Measurements from ENCODE around the gene VAPB.
A peak's percentile ranks its signal among the peaks of the same experiment; 100 is the strongest.

Gene VAPB

GRCh38 chr20:58377766-58378401, 11.1 kb upstream of the VAPB start:
- no peak for DNase-seq (ENCODE audit: low read depth, low spot score)

GRCh38 chr20:58378704-58379103, 10.3 kb upstream of the VAPB start:
- no peak for DNase-seq (ENCODE audit: low read depth, low spot score)

DNA sequence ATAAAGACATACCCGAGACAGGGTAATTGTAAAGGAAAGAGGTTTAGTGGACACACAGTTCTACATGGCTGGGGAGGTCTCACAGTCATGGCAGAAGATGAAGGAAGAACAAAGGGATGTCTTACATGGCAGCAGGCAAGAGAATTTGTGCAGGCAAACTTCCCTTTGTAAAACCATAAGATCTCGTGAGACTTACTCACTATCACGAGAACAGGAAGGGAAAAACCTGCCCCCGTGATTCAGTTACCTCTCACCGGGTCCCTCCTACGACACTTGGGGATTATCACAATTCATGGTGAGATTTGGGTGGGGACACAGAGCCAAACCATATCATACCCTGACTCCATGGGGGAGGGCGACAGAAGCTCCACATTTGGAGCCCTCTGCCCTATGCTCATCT, 7.4 kb upstream of the VAPB start:
- no peak for DNase-seq (ENCODE audit: low read depth, low spot score)

DNA sequence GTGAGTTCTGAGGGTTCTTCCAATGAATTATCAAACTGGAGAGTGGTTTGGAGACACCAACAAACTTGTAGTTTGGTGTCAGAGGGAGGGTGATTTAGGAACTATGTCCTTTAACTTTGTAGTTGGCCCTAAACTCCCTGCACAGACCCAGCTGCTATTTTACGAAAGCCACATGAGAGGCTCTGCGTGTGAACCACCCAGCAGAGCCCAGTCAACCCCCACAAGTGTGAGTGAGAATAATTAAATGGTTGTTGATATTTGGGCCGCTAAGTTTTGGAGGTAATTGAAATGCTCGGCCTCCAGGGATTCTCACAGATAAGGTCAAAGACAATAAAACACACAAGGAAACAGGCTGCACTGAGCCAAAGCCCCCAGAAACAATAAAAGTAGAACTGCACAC, 6.9 kb upstream of the VAPB start:
- DNase-seq (ENCODE audit: low read depth, low spot score), result no peak

DNA sequence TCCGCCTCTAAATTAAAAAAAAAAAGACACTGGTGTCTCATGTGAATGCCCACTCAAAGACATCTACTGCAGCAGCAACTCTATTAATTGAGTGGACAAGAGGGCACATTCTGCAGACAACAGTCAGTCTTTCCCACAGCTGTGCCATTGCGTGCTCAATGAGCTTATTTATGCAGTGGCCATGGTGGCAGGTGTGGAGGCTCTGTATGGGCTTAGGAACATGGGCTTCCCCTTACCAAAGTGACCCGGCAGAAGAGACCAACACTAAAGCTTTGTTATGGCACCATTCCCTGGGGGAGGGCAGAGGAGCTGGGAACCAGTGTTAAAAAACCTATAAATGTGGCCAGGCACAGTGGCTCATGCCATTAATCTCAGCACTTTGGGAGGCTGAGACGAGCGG, 4.2 kb upstream of the VAPB start:
- DNase-seq (ENCODE audit: low read depth, low spot score), result no peak

GRCh38 chr20:58388028-58388601, 914 bp upstream of the VAPB start:
- no peak for DNase-seq (ENCODE audit: low read depth, low spot score)

DNA sequence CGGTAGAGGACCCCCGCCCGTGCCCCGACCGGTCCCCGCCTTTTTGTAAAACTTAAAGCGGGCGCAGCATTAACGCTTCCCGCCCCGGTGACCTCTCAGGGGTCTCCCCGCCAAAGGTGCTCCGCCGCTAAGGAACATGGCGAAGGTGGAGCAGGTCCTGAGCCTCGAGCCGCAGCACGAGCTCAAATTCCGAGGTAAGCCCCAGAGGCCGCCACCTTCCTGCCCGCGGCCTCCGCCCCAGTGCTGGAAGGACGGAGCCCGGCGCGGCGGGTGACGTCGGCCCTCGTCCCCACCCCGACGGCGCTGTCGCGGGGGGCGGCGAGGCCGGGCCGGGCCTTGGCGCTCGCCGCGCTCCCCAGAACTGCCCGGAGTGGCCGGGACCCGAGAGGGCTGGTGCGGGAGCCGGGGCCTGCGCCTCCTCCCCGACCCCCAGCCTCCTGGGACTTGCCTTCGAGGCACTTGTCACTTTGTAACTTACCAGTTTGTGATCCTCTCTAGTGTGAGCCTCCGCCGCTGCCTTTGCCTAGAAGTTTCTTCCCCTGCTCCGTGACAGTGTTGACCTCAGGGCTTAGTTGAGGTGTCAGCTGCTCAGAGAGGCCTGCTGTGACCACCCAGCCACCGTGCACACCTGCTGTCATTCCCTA, 417 bp downstream of the VAPB start:
- DNase-seq (ENCODE audit: low read depth, low spot score), result no peak

DNA sequence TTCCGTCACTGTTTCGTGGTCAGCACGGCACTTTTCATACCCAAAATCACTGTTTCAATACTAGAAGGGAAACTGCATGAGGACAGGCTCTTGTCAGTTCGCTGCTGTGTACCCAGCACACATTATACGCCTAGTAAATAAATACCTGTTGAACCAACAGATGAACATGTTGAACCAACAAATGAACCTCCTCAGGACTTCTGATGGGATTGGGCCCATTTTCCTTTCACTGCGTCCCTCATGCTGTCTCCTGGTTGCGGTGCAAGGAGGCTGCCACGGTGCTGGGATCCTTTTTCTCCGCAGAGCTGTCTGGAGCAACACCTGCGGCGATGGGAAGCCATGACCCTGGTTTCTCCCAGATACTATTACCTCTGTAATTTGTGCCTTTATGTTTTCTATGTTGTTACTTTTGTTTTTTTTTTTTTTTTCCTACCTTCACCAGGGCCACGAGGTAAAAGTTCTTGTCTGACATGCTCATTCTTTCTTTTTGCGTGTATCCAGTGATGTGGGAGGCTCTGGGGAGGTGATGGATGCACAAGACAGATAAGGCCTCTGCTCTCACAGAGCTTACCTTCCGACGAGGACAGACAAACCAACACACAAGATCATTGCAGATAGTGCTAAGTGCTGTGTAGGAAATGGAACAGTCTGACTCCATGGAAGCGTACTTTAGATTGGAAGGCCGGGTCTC, 1.1 kb downstream of the VAPB start:
- no peak for DNase-seq (ENCODE audit: low read depth, low spot score)

DNA sequence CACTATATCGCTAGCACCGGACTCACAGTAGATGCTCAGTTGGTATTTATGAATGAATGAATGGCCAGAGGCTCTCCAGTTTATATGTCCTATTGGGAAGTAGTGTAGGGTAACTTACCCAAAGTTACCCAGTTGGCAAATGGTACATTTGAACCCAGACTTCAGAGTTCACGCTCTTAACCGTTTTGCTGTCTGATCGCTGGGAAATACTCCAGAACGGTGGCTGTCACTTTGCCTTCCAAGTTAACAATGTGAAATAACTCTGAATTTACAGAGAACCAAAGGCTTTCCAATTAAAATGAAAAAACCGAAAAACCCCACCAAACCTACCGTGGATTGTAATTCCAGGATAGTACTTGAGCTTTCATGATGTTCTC, 1.6 kb downstream of the VAPB start:
- no peak for DNase-seq (ENCODE audit: low read depth, low spot score)

DNA sequence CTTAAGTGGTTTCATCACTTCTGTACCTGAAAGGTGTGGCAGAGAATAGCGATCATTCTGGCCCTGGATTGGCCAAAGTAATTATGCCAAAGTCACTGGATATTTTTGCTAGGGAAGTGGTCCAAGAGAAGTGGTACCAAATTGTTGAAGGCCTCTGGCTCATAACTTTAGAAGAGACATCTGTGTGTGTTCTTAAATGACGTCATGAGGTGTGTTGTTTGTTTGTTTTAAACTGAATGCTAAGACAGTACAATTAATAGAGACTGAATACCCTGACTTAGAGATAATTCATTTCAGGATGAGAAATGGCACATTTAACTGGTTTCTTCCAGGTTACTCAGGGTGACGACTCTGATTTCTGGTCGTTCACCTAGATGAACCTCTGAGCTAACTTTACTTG, 3.3 kb downstream of the VAPB start:
- DNase-seq (ENCODE audit: low read depth, low spot score), result no peak

- no peak for DNase-seq (ENCODE audit: low read depth, low spot score)
Observed at GRCh38 chr20:58393299-58393698, 4.3 kb downstream of the VAPB start.

DNA sequence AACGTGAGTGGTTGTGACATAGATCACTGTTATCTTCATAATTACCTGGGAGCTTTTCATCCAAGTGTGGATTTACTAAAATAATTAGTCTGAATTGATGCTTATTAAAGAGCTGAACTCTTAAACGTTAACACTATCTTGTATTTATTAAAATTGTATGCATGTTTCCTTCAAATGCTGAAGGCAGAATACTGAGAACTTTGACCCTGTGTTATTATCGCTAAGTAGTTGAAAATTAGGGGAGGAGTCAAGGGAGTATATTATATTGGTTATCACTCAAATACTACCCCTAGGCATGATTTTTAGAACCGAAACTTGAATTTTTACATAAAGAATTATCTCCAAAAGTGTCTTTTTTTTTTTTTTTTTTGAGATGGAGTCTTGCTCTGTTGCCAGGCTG, 5.8 kb downstream of the VAPB start:
- no peak for DNase-seq (ENCODE audit: low read depth, low spot score)

DNA sequence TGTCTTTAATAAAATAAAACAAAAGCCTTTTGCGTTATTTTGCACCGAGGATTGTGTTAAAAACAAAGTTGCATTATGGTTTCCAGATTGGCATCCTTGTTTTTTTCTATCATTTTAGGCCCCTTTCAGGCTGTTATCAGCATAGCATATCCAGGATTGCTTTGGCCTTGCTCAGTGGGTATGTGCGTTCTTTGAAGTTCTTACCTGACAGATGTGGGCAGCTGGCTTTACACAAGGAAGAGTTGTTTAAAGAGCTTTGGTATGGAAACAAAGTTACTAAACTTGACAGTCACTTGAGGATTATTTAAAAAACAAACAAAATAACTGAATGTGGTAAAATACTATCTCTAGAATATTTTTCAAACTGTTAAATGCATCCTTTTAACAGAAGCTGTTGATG, 6.6 kb downstream of the VAPB start:
- DNase-seq (ENCODE audit: low read depth, low spot score), result no peak

GRCh38 chr20:58397429-58397828, 8.4 kb downstream of the VAPB start:
- no peak for DNase-seq (ENCODE audit: low read depth, low spot score)

DNA sequence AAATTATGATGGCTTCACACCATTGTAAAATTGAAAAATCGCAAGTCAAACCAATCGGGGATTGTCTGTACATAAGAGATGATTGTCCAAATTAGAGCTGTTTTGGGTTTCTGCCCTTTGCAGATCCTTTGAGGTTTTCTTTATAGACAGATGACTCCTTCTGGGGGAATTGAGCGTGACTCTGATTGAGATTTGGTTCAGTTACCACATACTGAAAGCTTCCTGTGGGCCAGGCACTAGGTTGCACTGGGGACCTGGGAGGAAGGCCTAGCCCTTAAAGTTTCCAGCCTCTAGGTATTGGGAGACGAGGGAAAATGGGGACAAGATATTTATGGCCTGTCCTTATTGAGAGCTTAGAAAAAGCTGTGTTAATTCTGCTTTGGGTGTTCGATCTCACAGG, 9.2 kb downstream of the VAPB start:
- no peak for DNase-seq (ENCODE audit: low read depth, low spot score)

DNA sequence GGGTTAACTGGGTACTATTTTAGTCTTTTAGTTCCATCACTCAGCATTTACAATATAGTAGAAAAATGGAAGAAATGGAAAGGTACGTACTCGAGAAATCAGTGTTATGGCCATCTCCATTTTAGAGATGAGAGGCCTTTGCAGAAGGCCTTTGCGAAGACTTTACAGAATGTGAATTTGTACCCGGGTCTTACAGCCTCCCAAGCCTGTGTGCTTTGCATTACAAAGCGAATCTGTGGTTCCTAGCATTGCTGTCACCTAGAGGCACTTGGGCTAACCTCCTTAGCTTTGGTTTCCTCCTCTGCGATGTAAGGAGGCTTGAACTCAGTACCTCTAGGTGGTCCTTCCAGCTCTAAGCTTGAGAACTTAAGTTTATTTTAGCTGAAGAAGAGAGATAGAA, 10.9 kb downstream of the VAPB start:
- peak; percentile 30 for DNase-seq (ENCODE audit: low read depth, low spot score)

GRCh38 chr20:58401162-58401561, 12.1 kb downstream of the VAPB start:
- DNase-seq (ENCODE audit: low read depth, low spot score), result no peak

- DNase-seq (ENCODE audit: low read depth, low spot score), result no peak
Observed at GRCh38 chr20:58402305-58402704, 13.3 kb downstream of the VAPB start.

- DNase-seq (ENCODE audit: low read depth, low spot score), result no peak
Observed at GRCh38 chr20:58402827-58403226, 13.8 kb downstream of the VAPB start.

- DNase-seq (ENCODE audit: low read depth, low spot score), result no peak
Observed at GRCh38 chr20:58403272-58403671, 14.2 kb downstream of the VAPB start.

DNA sequence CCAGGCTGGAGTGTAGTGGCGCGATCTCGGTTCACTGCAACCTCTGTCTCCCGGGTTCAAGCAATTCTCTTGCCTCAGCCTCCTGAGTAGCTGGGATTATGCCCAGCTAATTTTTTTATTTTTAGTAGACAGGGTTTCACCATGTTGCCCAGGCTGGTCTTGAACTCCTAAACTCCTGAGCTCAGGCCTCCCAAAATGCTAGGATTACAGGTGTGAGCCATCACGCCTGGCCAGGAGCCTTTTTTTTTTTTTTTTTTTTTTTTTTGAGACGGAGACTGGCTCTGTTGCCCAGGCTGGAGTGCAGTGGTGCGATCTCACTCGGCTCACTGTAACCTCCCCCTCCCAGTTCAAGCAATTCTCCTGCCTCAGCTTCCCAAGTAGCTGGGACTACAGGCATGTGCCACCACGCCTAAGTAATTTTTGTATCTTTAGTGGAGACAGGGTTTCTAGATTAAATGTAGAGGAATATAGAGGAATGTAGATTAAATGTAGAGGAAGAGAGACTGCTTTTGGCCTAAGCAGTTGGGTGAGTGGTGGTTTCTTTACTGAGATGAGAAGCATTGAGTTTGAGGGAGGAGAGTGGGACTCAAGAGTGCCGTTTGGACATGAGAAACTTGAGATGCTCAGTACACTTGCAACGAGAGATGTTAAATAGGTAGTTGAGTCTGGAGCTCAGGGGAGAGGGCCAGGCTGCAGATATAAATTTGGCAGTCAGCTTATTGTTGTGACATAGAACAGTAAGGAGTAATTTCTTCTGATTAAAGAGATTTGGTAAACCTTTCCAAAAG, 16.7 kb downstream of the VAPB start:
- no peak for DNase-seq (ENCODE audit: low read depth, low spot score)

DNA sequence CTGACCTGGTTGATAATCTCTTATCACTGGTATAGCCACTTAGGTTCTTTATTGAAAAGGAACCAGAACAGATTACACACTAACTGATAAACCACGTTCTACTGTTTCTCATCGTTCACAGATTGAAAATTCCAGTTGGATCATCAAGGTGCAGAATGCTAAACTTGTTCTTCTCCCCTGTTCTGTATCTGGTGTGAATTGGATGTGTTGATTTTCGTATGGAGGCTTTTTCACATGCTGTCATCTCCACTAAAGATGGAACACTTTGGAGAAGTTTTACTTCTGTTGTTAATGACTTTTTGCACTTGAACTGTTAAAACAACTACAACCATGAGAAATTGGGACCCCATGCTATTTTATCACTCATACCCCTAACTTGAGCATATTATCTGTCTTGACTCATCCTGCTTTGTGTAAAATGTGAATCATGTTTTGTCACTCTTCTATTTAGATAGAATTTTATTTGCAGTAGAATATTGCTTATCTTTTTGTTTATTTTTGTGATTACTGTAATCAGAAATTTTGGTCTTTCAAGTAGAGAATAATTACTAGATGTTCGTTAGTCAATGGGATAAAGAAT, 17.5 kb downstream of the VAPB start:
- no peak for DNase-seq (ENCODE audit: low read depth, low spot score)

Measured in iPS DF 19.7 (cell line).